Epithelial cell of esophagus (primary cell): ENCODE measurements around the gene ZSCAN16.

Experiments
- DNase-seq: peaks from one replicate; pipeline ENCODE4 v3.0.0; 2010; ENCODE audit warnings: low read depth
- H3K4me3 ChIP-seq: 2 replicates; pipeline ENCODE4 v1.5.1; 2011; ENCODE audit warnings: mild to moderate bottlenecking, low read length, control low read depth
- CTCF ChIP-seq: IDR thresholded peaks from 2 replicates; pipeline ENCODE4 v1.5.1; 2011; ENCODE audit warnings: low read depth, mild to moderate bottlenecking, low read length, control low read depth, inconsistent platforms; ENCODE audit not compliant: insufficient read depth; ENCODE audit errors: missing control alignments

The ZSCAN16 gene

GRCh38 chr6:28134015-28134414 lies 9.6 kb downstream of the ZSCAN16 start:
- peak; percentile 57 for DNase-seq
- peak; percentile 48 for TF ChIP-seq CTCF
- no peak overlapping the region for H3K4me3 ChIP-seq

- no peak for DNase-seq
- H3K4me3 ChIP-seq, result no peak overlapping the region
- TF ChIP-seq CTCF, result no peak
Observed at GRCh38 chr6:28134716-28135115, 10.3 kb downstream of the ZSCAN16 start.

- no peak overlapping the region for H3K4me3 ChIP-seq
- no peak for DNase-seq
- no peak for TF ChIP-seq CTCF
Observed at GRCh38 chr6:28135393-28135792, 11.0 kb downstream of the ZSCAN16 start.

- peak overlapping the region; percentile 85 for H3K4me3 ChIP-seq
- peak; percentile 91 for DNase-seq
- TF ChIP-seq CTCF, result no peak
Observed at GRCh38 chr6:28136585-28137504, 12.4 kb downstream of the ZSCAN16 start.

- TF ChIP-seq CTCF, result no peak
- peak; percentile 38 for DNase-seq
- peak overlapping the region; percentile 85 for H3K4me3 ChIP-seq
Observed at GRCh38 chr6:28137505-28137981, 13.1 kb downstream of the ZSCAN16 start.

- DNase-seq, result no peak
- no peak for TF ChIP-seq CTCF
- no peak overlapping the region for H3K4me3 ChIP-seq
Observed at GRCh38 chr6:28139860-28140543, 15.6 kb downstream of the ZSCAN16 start.
